ENCODE data around the gene ZSCAN23. TPM values are rescaled to one million over a fixed set of nuclear protein-coding genes. Genes with fewer than 3 reads are reported as not detected.

ZSCAN23 gene
- total and polyA plus RNA-seq, 2 donors (not counting 3 experiments of a cell fraction or from before 2014, with no cell fraction given), result 0.28 to 1.6 TPM

DNA sequence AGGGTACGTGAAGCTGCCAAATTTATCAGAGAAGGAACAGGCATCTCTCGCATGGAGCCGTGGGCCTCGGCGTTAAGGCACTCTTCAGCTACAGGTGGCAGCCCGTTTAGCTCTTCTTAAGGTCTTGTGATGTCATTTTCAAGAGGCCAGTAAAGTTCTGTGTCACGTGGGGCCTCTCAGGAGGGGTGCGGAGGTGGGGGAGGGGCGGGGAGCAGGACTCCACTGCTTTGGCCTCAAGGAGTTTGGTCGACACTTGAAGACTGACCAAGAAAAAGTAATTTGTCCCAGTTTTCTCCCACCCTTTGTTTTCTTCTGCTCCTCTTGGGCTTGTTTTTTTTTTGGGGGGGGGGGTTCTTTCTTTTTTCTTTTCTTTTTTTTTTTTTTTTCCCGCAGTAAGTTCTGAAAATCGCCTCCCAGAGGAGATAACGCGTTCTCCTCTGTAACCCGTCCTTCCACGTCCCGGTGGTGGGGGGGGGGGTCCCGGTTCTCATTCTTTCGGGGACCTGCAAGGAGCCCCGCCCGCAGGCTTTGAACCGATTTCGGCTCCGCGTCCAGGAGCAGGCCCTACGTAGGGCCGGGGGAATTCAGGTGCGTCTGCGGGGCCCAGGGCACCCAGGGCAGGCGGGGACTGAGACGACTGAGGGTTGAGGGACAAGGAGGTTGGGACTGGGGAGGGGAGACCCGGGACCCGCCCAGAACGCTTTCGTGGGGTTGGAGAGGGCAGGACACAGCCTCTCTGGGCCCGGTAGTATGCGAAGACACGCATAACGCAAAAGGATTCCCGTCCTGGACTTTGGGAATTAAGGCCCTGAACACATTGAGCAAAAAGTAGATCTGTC is 46.3 kb upstream of the ZSCAN23 start:
- TF ChIP-seq EZH2 (IDR thresholded peaks at IDR 0.05; ENCODE audit: borderline replicate concordance, low read depth, low read length, severe bottlenecking) (no peak), POLR2A (IDR thresholded peaks at IDR 0.05; ENCODE audit: low read depth, low read length) (no peak), GATA2 (IDR thresholded peaks at IDR 0.05; ENCODE audit: insufficient read depth, insufficient read length, low read depth, low read length) (no peak), FOS (IDR thresholded peaks at IDR 0.05; ENCODE audit: borderline replicate concordance, insufficient read depth, low read length) (no peak)
- Histone ChIP-seq H3K27me3 (ENCODE audit: control insufficient read depth in 2 of 2, insufficient read depth in 2 of 2, low read length in 2 of 2) (peaks cover 5 to 10% of the 10 kb centered on the region in 2 experiments), H2AFZ (ENCODE audit: low read depth, low read length) (peak overlapping the region; percentile 95), H3K27ac (ENCODE audit: insufficient read depth, low read depth, low read length) (no peak overlapping the region), H3K9me1 (replicated peaks; ENCODE audit: control insufficient read depth, extremely low read depth, insufficient read depth, low read length) (no peaks in the 10 kb centered on the region), H3K9me3 (replicated peaks; ENCODE audit: control insufficient read depth, insufficient read depth, low read length) (no peaks in the 10 kb centered on the region), H3K36me3 (ENCODE audit: control insufficient read depth in 2 of 2, extremely low read depth in 1 of 2, insufficient read depth in 2 of 2, low read length in 2 of 2) (no peaks in the 10 kb centered on the region), H4K20me1 (replicated peaks; ENCODE audit: control insufficient read depth, extremely low read depth, insufficient read depth, low read length) (no peaks in the 10 kb centered on the region), H3K4me2 (ENCODE audit: insufficient read depth, low read length) (peak overlapping the region; percentile 98), H3K79me2 (ENCODE audit: control insufficient read depth, insufficient read depth, low read length) (no peaks in the 10 kb centered on the region), H3K9ac (replicated peaks; ENCODE audit: extremely low read depth, insufficient read depth, low read length) (peak overlapping the region; percentile 19), H3K4me1 (ENCODE audit: control insufficient read depth, extremely low read depth, insufficient read depth, low read length) (peaks cover 6% of the 10 kb centered on the region), H3K4me3 (replicated peaks in 1 of 3; ENCODE audit: insufficient read depth in 1 of 3, low read depth in 1 of 3, low read length in 3 of 3) (peak overlapping the region; percentile 48 to 97 (median 82))
- DNase-seq (ENCODE audit: low read depth, low spot score) (peak; percentile 58), FAIRE-seq (peak; percentile 55)
- ChIA-PET POLR2A (no interaction called here), CTCF (interaction anchor here (0.6 to 1.1 kb wide), 6 partner anchors 14 to 1724 kb away, joined by 3 to 6 read pairs (median 3); partner anchors contain the start of gene ZNF184)
- dilution Hi-C loops (cut with MboI; ENCODE audit: extremely low pct_ligation_motif_present, low sequenced_read_pairs), result no loop called here
- BruUV-seq (replicated peaks), result no TSS peak
- intact Hi-C loops (cut with micrococcal nuclease), result loop anchor here (1.0 to 5.0 kb wide), 5 partner anchors 15 to 587 kb away; partner anchors contain the start of genes ZSCAN12 and ZSCAN23

DNA sequence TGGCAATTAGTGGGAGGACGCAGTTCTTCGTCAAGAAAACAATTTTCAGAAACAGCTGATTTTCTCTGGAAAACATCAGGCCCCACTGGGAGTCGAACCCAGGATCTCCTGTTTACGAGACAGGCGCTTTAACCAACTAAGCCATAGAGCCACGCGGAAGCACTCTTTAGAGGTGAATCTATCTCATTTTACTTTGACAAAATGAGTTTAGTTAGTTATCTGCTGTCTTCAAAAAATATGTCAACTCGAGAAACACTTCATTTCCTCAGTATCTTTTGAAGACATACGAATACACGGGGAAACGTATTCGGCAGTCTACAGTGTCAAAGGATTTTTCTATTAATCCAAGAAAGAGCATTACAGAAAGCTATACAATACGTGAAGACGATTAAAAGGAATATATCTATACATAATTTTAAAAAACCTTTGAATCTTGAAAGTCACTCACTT is 45.6 kb upstream of the ZSCAN23 start:
- no peak overlapping the region for H3K27ac ChIP-seq (ENCODE audit: insufficient read depth, low read depth, low read length)
- intact Hi-C loops (cut with micrococcal nuclease), result loop anchor here (1.0 to 5.0 kb wide), 5 partner anchors 15 to 586 kb away; partner anchors contain the start of genes ZSCAN12 and ZSCAN23
- no peaks in the 10 kb centered on the region for H3K36me3 ChIP-seq (ENCODE audit: control insufficient read depth in 2 of 2, extremely low read depth in 1 of 2, insufficient read depth in 2 of 2, low read length in 2 of 2)
- no peak for TF ChIP-seq MYC (IDR thresholded peaks at IDR 0.05; ENCODE audit: low read depth, low read length)
- TF ChIP-seq MAX (IDR thresholded peaks at IDR 0.05; ENCODE audit: insufficient read depth, insufficient read length), result no peak
- TF ChIP-seq EZH2 (IDR thresholded peaks at IDR 0.05; ENCODE audit: borderline replicate concordance, low read depth, low read length, severe bottlenecking), result no peak
- no peak for TF ChIP-seq GATA2 (IDR thresholded peaks at IDR 0.05; ENCODE audit: insufficient read depth, insufficient read length, low read depth, low read length)
- no peak for TF ChIP-seq POLR2AphosphoS5 (IDR thresholded peaks at IDR 0.05; ENCODE audit: insufficient read depth, low read depth, low read length)
- no peak for TF ChIP-seq FOS (IDR thresholded peaks at IDR 0.05; ENCODE audit: borderline replicate concordance, insufficient read depth, low read length)
- TF ChIP-seq JUN (IDR thresholded peaks at IDR 0.05; ENCODE audit: borderline replicate concordance, insufficient read depth, insufficient read length, low read depth), result no peak
- H3K4me2 ChIP-seq (ENCODE audit: insufficient read depth, low read length), result peak overlapping the region; percentile 98
- H3K79me2 ChIP-seq (ENCODE audit: control insufficient read depth, insufficient read depth, low read length), result no peaks in the 10 kb centered on the region
- H3K27me3 ChIP-seq (ENCODE audit: control insufficient read depth in 2 of 2, insufficient read depth in 2 of 2, low read length in 2 of 2), result peaks cover 5 to 10% of the 10 kb centered on the region in 2 experiments
- FAIRE-seq (peak; percentile 35), DNase-seq (ENCODE audit: low read depth, low spot score) (peak; percentile 67)
- no peaks in the 10 kb centered on the region for H4K20me1 ChIP-seq (replicated peaks; ENCODE audit: control insufficient read depth, extremely low read depth, insufficient read depth, low read length)
- POLR2A ChIA-PET, result no interaction called here
- peaks cover 6% of the 10 kb centered on the region for H3K4me1 ChIP-seq (ENCODE audit: control insufficient read depth, extremely low read depth, insufficient read depth, low read length)
- dilution Hi-C loops (cut with MboI; ENCODE audit: extremely low pct_ligation_motif_present, low sequenced_read_pairs), result no loop called here
- H3K9me1 ChIP-seq (replicated peaks; ENCODE audit: control insufficient read depth, extremely low read depth, insufficient read depth, low read length), result no peaks in the 10 kb centered on the region
- no TSS peak for BruUV-seq (replicated peaks)
- H3K9ac ChIP-seq (replicated peaks; ENCODE audit: extremely low read depth, insufficient read depth, low read length), result peak overlapping the region; percentile 15
- no peaks in the 10 kb centered on the region for H3K9me3 ChIP-seq (replicated peaks; ENCODE audit: control insufficient read depth, insufficient read depth, low read length)
- CTCF ChIA-PET, result interaction anchor here (0.6 to 1.1 kb wide), 6 partner anchors 14 to 1725 kb away, joined by 3 to 6 read pairs (median 3); partner anchors contain the start of gene ZNF184
- H2AFZ ChIP-seq (ENCODE audit: low read depth, low read length), result peak overlapping the region; percentile 95
- peak overlapping the region; percentile 48 to 97 (median 82) for H3K4me3 ChIP-seq (replicated peaks in 1 of 3; ENCODE audit: insufficient read depth in 1 of 3, low read depth in 1 of 3, low read length in 3 of 3)

All from endothelial cell of umbilical vein (primary cell).